ENCODE measurements around the gene TNS4. TPM values are rescaled to one million over a fixed set of nuclear protein-coding genes. Genes with fewer than 3 reads are reported as not detected.
A peak's percentile ranks its signal among the peaks of the same experiment; 100 is the strongest.

The TNS4 gene
- total and polyA plus RNA-seq, 9 of the 15 experiments (the other 6 are each of a cell fraction or from before 2014, with no cell fraction given): 0.04 to 0.73 (median 0.24) TPM; not detected in 1

GRCh38 chr17:40536295-40537171 is 35.1 kb upstream of the TNS4 start (continued):
- TF ChIP-seq RFX5 (IDR thresholded peaks at IDR 0.05; ENCODE audit: low read depth, low read length) (no peak), MYNN (IDR thresholded peaks at IDR 0.05) (peak; percentile 71; the same call in 1 of the 2 replicates), MYNN (CRISPR knock-in tag; IDR thresholded peaks at IDR 0.05) (no peak), MAFK (IDR thresholded peaks at IDR 0.05; ENCODE audit: low read length) (peak; percentile 17; the same call in 1 of the 2 replicates), CXXC5 (CRISPR knock-in tag; IDR thresholded peaks at IDR 0.05) (peak; percentile 80), ZNF444 (CRISPR knock-in tag; IDR thresholded peaks at IDR 0.05) (no peak), CBFB (CRISPR knock-in tag; IDR thresholded peaks at IDR 0.05) (no peak), TAL1 (IDR thresholded peaks at IDR 0.05) (peak; percentile 95), ZNF57 (CRISPR knock-in tag; IDR thresholded peaks at IDR 0.05) (no peak), CBX8 (IDR thresholded peaks at IDR 0.05; ENCODE audit: borderline replicate concordance, extremely low read depth, low read depth, low read length, poor library complexity, severe bottlenecking) (no peak), BMI1 (IDR thresholded peaks at IDR 0.05; ENCODE audit: low read length) (no peak), XRCC3 (IDR thresholded peaks at IDR 0.05) (no peak), SMARCA4 (IDR thresholded peaks at IDR 0.05) (peak; percentile 96), ZNF77 (CRISPR knock-in tag; IDR thresholded peaks at IDR 0.05) (no peak), MEF2D (tag; conservative IDR thresholded peaks at IDR 0.05; ENCODE audit: low read depth) (0 out of 2 replicates have a peak, but pooled peaks have one; percentile 20), ZBTB34 (CRISPR knock-in tag; IDR thresholded peaks at IDR 0.05) (no peak), SREBF2 (CRISPR knock-in tag; IDR thresholded peaks at IDR 0.05) (no peak), ETV6 (IDR thresholded peaks at IDR 0.05; ENCODE audit: borderline replicate concordance in 1 of 2, low read depth in 2 of 2, low read length in 1 of 2) (peak in 1 of 2 experiments; percentile 35; a peak in 1 of 4 replicates), ETV6 (CRISPR knock-in tag; IDR thresholded peaks at IDR 0.05; ENCODE audit: borderline replicate concordance) (no peak), CLOCK (CRISPR knock-in tag; IDR thresholded peaks at IDR 0.05; ENCODE audit: borderline replicate concordance) (no peak), ZEB2 (IDR thresholded peaks at IDR 0.05) (peak; percentile 95), POLR3A (IDR thresholded peaks at IDR 0.05; ENCODE audit: borderline replicate concordance, extremely low read depth, insufficient read depth, insufficient read length) (no peak)
- TF ChIP-seq, protein P1, sequence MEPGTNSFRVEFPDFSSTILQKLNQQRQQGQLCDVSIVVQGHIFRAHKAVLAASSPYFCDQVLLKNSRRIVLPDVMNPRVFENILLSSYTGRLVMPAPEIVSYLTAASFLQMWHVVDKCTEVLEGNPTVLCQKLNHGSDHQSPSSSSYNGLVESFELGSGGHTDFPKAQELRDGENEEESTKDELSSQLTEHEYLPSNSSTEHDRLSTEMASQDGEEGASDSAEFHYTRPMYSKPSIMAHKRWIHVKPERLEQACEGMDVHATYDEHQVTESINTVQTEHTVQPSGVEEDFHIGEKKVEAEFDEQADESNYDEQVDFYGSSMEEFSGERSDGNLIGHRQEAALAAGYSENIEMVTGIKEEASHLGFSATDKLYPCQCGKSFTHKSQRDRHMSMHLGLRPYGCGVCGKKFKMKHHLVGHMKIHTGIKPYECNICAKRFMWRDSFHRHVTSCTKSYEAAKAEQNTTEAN (CRISPR knock-in tag; IDR thresholded peaks at IDR 0.05): no peak

Measured in K562 (cell line).